ENCODE results near the gene NOS1AP. TPM values are rescaled to one million over a fixed set of nuclear protein-coding genes. Genes with fewer than 3 reads are reported as not detected.
"Not testable (repeated sequence)": the region's sequence is repeated elsewhere in the genome, so short reads cannot be mapped to it uniquely, and the experiment has no call there.

NOS1AP gene
- total and polyA plus RNA-seq, 2 donors from 2014 or later = 0.47 to 10.7 TPM

GRCh38 chr1:162197615-162198421 is 128.3 kb downstream of the NOS1AP start:
- Histone ChIP-seq H3K27me3 (ENCODE audit: control insufficient read depth, insufficient read depth, low read length) (no peaks in the 10 kb centered on the region), H3K9ac (ENCODE audit: low read length in 3 of 3) (no peak overlapping the region), H3K4me3 (ENCODE audit: low read length in 3 of 3) (peak overlapping the region in 1 of 3 donors; percentile 7), H3K4me1 (ENCODE audit: control insufficient read depth in 2 of 3, insufficient read depth in 2 of 3, low read depth in 1 of 3, low read length in 3 of 3) (peaks cover 10 to 37% (median 31%) of the 10 kb centered on the region in 3 donors), H3K9me3 (ENCODE audit: control insufficient read depth in 2 of 3, insufficient read depth in 1 of 3, low read length in 3 of 3) (no peaks in the 10 kb centered on the region), H3K36me3 (ENCODE audit: control insufficient read depth in 2 of 3, insufficient read depth in 3 of 3, low read length in 3 of 3) (no peaks in the 10 kb centered on the region), H3K27ac (ENCODE audit: low read depth in 2 of 2, low read length in 2 of 2) (peak overlapping the region in 1 of 2 donors; percentile 32)
- DNase-seq (no peak), FAIRE-seq (no peak)
- intact Hi-C loops (cut with DNase I) = no loop called here
- TF ChIP-seq, protein P1, sequence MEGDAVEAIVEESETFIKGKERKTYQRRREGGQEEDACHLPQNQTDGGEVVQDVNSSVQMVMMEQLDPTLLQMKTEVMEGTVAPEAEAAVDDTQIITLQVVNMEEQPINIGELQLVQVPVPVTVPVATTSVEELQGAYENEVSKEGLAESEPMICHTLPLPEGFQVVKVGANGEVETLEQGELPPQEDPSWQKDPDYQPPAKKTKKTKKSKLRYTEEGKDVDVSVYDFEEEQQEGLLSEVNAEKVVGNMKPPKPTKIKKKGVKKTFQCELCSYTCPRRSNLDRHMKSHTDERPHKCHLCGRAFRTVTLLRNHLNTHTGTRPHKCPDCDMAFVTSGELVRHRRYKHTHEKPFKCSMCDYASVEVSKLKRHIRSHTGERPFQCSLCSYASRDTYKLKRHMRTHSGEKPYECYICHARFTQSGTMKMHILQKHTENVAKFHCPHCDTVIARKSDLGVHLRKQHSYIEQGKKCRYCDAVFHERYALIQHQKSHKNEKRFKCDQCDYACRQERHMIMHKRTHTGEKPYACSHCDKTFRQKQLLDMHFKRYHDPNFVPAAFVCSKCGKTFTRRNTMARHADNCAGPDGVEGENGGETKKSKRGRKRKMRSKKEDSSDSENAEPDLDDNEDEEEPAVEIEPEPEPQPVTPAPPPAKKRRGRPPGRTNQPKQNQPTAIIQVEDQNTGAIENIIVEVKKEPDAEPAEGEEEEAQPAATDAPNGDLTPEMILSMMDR (IDR thresholded peaks at IDR 0.05; ENCODE audit: borderline replicate concordance, extremely low read depth, insufficient read depth) = no peak

DNA sequence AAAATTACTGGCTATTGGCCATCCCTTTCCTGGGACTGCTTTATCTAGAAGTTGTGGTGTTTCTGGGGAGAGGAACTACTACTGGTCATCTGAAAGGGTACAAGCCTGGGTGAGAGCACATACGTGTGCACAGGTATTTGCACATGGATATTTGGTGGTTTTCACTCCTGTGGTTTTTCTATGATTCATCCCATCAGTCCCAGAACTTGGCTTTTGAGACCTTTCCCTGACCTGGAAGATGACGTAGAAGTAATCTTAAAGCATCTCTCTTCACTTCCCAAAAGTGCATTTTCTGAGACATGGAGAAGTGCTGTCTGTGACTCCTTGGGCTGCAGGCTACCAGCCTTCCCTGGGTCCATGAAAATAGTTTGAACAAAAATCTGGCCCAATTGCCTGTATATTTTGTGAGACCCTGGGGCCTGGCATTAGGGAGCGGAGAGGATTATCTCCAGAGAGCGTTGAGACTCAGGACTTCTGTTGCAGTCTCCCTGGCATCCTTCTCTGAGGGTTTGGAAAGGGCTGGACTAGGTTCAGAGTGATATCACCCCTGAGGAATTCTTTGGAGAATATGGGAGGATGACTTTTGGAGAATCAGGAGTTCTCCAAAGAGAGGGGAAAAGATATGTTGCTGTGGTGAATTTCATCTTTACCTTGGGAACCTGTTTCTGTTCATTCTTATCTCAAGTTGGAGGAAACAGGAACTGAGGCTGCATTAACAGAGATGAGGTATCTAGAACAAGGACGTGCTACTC is 130.8 kb downstream of the NOS1AP start:
- no peaks in the 10 kb centered on the region for H3K36me3 ChIP-seq (ENCODE audit: control insufficient read depth in 2 of 3, insufficient read depth in 3 of 3, low read length in 3 of 3)
- no peak overlapping the region for H3K27ac ChIP-seq (ENCODE audit: low read depth in 2 of 2, low read length in 2 of 2)
- DNase-seq = no peak
- FAIRE-seq = no peak
- no peak overlapping the region for H3K9ac ChIP-seq (ENCODE audit: low read length in 3 of 3)
- H3K27me3 ChIP-seq (ENCODE audit: control insufficient read depth, insufficient read depth, low read length) = no peaks in the 10 kb centered on the region
- intact Hi-C loops (cut with DNase I) = no loop called here
- H3K9me3 ChIP-seq (ENCODE audit: control insufficient read depth in 2 of 3, insufficient read depth in 1 of 3, low read length in 3 of 3) = no peaks in the 10 kb centered on the region
- peaks cover 0 to 19% (median 16%) of the 10 kb centered on the region in 3 donors for H3K4me1 ChIP-seq (ENCODE audit: control insufficient read depth in 2 of 3, insufficient read depth in 2 of 3, low read depth in 1 of 3, low read length in 3 of 3)
- H3K4me3 ChIP-seq (ENCODE audit: low read length in 3 of 3) = no peak overlapping the region
- TF ChIP-seq, protein P1 (IDR thresholded peaks at IDR 0.05; ENCODE audit: borderline replicate concordance, extremely low read depth, insufficient read depth) = no peak

DNA sequence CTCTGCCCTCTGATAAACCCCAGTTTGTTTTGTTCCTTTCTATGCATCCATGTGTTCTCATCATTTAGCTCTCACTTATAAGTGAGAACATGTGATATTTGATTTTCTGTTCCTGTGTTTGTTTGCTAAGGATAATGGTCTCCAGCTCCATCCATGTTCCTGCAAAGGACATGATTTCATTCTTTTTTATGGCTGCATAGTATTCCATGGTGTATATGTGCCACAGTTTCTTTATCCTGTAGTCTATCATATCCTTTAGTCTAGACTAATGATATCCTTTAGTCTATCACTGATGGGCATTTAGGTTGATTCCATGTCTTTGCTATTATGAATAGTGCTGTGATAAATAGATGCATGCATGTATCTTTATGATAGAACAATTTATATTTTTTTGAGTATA is 131.6 kb downstream of the NOS1AP start:
- peaks cover 0 to 15% (median 14%) of the 10 kb centered on the region in 3 donors for H3K4me1 ChIP-seq (ENCODE audit: control insufficient read depth in 2 of 3, insufficient read depth in 2 of 3, low read depth in 1 of 3, low read length in 3 of 3)

More for the DNA sequence above, 131.6 kb downstream of the NOS1AP start:
- DNase-seq; H3K36me3 ChIP-seq (ENCODE audit: control insufficient read depth in 2 of 3, insufficient read depth in 3 of 3, low read length in 3 of 3); H3K9ac ChIP-seq (ENCODE audit: low read length in 3 of 3); H3K27ac ChIP-seq (ENCODE audit: low read depth in 2 of 2, low read length in 2 of 2); H3K27me3 ChIP-seq (ENCODE audit: control insufficient read depth, insufficient read depth, low read length); FAIRE-seq; intact Hi-C loops (cut with DNase I); H3K4me3 ChIP-seq (ENCODE audit: low read length in 3 of 3); H3K9me3 ChIP-seq (ENCODE audit: control insufficient read depth in 2 of 3, insufficient read depth in 1 of 3, low read length in 3 of 3): not testable (repeated sequence)
